GM06990 (cell line): Measurements from ENCODE around the gene LSM7.

Experiments used
- DNase-seq: peaks from one replicate; pipeline ENCODE4 v3.0.0-alpha.2; 2011; ENCODE audit not compliant: insufficient read length; ENCODE audit errors: extremely low read depth
- H3K27me3 ChIP-seq: replicated peaks from 2 replicates; pipeline ENCODE4 v1.6.0; 2011; ENCODE audit warnings: low read length; ENCODE audit not compliant: control insufficient read depth, insufficient read depth
- H3K36me3 ChIP-seq: 2 replicates; pipeline ENCODE4 v1.5.1; 2011; ENCODE audit warnings: low read length; ENCODE audit not compliant: control insufficient read depth, insufficient read depth
- H3K4me3 ChIP-seq: replicated peaks from 2 replicates; pipeline ENCODE4 v1.5.1; 2011; ENCODE audit warnings: low read depth, mild to moderate bottlenecking, control low read depth, low read length
- CTCF ChIP-seq: IDR thresholded peaks from 2 replicates; pipeline ENCODE4 v1.5.1; 2011; ENCODE audit warnings: low read length, control low read depth, mild to moderate bottlenecking, inconsistent platforms; ENCODE audit not compliant: insufficient read depth, poor library complexity, severe bottlenecking

LSM7 gene

DNA sequence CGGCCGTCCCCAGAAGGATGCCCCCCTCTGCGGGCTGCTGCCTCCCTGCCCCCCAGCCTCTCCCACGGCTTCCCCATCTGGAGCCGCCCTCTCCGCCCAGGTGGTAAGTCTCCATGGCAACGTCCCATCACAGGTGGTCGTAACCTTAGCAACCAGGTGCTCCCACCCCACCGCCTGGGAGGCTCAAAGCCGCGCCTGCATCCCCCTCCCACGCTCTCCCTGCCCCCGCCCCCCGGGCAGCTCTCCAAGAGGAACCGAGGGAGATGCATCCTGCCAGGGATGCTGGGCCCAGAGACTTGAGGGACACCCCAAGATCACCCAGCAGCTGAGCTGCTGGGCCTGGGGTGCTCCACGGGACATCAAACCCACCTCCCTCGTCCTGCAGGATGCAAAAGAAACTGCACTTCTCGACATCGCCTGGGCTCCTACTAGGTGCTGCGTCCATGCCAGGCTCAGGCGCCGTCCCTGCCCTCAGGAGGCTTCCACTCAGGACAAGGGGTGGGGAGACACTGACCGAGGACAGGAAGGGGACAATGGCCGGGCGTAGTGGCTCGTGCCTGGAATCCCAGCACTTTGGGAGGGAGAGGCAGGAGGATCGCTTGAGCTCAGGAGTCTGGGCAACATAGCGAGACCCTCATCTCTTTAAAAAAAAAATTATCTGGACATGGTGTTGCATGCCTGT, 15.4 kb downstream of the LSM7 start:
- no peak for TF ChIP-seq CTCF
- DNase-seq, result no peak
- Histone ChIP-seq H3K4me3 (no peak overlapping the region), H3K36me3 (no peaks in the 10 kb centered on the region), H3K27me3 (no peaks in the 10 kb centered on the region; the same call in 1 of the 2 replicates)

DNA sequence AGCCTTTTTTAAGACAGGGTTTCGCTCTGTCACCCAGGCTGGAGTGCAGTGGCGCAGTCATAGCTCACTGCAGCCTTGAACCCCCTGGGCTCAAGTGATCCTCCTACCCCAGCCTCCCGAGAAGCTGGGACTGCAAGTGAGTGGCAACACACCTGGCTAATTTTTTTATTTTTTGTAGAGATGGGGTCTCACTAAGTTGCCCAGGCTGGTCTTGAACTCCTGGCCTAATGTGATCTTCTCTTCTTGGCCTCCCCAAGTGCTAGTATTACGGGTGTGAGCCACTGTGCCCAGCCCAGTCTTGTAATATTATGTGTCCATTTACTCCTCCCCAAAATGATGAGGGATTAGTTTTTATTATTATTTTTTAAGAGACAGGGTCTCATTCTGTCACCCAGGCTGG, 17.3 kb downstream of the LSM7 start:
- no peak for DNase-seq
- H3K4me3 ChIP-seq, result no peak overlapping the region

GRCh38 chr19:2309734-2310362, 18.5 kb downstream of the LSM7 start:
- DNase-seq, result no peak
- no peak for TF ChIP-seq CTCF
- Histone ChIP-seq H3K4me3 (no peak overlapping the region), H3K36me3 (no peaks in the 10 kb centered on the region), H3K27me3 (no peaks in the 10 kb centered on the region; the same call in 1 of the 2 replicates)

More for the DNA sequence above, 17.3 kb downstream of the LSM7 start:
- TF ChIP-seq CTCF, result no peak
- Histone ChIP-seq H3K36me3 (no peaks in the 10 kb centered on the region), H3K27me3 (no peaks in the 10 kb centered on the region; the same call in 1 of the 2 replicates)

DNA sequence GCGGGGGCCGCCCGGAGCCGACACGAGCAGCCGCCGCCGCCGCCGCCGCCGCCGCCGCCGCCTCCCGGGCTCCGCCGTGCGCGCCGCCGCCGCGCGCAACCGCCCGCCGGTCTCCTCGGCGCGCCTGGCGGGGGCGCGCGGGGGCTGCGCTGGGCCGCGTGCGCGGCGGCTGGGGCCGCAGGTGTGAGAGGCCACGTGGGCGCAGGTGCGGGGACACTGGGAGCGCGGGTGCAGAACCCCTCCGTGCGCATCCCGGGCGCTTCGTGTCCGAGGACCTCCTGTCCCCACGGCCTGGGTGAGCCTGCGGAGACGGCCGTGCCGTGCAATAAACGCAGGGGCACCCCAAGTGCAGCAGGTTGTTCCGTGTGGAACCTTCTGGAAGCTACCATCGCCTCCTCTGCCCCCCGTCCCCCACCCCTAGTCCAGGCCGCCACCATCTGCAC, 20.3 kb downstream of the LSM7 start, which contains the start of gene LINGO3:
TSS of gene LINGO3 (minus strand) at position 41 of the 443 bp plus-strand sequence. CDS start 16,378 bp downstream, outside the sequence.
- peak within 1 kb of the TSS; percentile 31; the same call in 1 of the 2 replicates for H3K4me3 ChIP-seq
- TF ChIP-seq CTCF, result no peak
- no peaks in the 10 kb centered on the region; the same call in 1 of the 2 replicates for H3K27me3 ChIP-seq
- DNase-seq, result no peak
- H3K36me3 ChIP-seq, result no peaks in the 10 kb centered on the region

GRCh38 chr19:2307518-2308012, 20.8 kb downstream of the LSM7 start:
- Histone ChIP-seq H3K27me3 (no peaks in the 10 kb centered on the region; the same call in 1 of the 2 replicates), H3K36me3 (no peaks in the 10 kb centered on the region), H3K4me3 (no peak overlapping the region)
- no peak for DNase-seq
- no peak for TF ChIP-seq CTCF
